Measurements from ENCODE around the gene FBRSL1. TPM values are rescaled to one million over a fixed set of nuclear protein-coding genes. Genes with fewer than 3 reads are reported as not detected.

The FBRSL1 gene
- polyA plus RNA-seq, 3 donors: 0.39 to 28.7 (median 0.74) TPM

- peaks cover 0 to 7% (median under 1%) of the 10 kb centered on the region in 7 donors for H3K9me3 Mint-ChIP-seq
- WGBS (ENCODE audit: insufficient coverage): 51% methylated on average over 9 of the region's 10 CpGs
- peaks cover 0 to 27% of the 10 kb centered on the region in 2 donors for H3K27me3 ChIP-seq (ENCODE audit: control insufficient read depth in 2 of 2, insufficient read depth in 2 of 2, low read length in 2 of 2)
- H3K4me3 Mint-ChIP-seq: no peak overlapping the region
- H3K27ac ChIP-seq (ENCODE audit: low read depth in 1 of 2, low read length in 2 of 2): no peak overlapping the region
- peaks cover 20 to 39% (median 26%) of the 10 kb centered on the region in 3 donors for H3K27me3 Mint-ChIP-seq (ENCODE audit: low read depth in 3 of 3)
- H3K36me3 Mint-ChIP-seq: no peaks in the 10 kb centered on the region
- no peaks in the 10 kb centered on the region for H3K36me3 ChIP-seq (replicated peaks in 1 of 2; ENCODE audit: control insufficient read depth in 1 of 2, insufficient read depth in 2 of 2, low read length in 2 of 2)
- H2AFZ ChIP-seq (ENCODE audit: insufficient read depth, low read depth, low read length, poor library complexity, severe bottlenecking): no peak overlapping the region
- H3K9me3 ChIP-seq (replicated peaks in 1 of 2; ENCODE audit: control insufficient read depth in 1 of 2, insufficient read depth in 1 of 2, low read length in 2 of 2): no peaks in the 10 kb centered on the region
- H4K20me1 ChIP-seq (ENCODE audit: insufficient read depth, low read length): no peaks in the 10 kb centered on the region
- intact Hi-C loops (cut with micrococcal nuclease): no loop called here
- H3K27ac Mint-ChIP-seq: no peak overlapping the region
- no peak for TF ChIP-seq CTCF (IDR thresholded peaks at IDR 0.05)
- no peaks in the 10 kb centered on the region for H3K4me1 Mint-ChIP-seq
- H3K79me2 ChIP-seq (ENCODE audit: insufficient read depth, low read length): no peaks in the 10 kb centered on the region
- no peak for DNase-seq
- H3K4me3 ChIP-seq (replicated peaks in 1 of 3; ENCODE audit: low read depth in 2 of 3, low read length in 3 of 3): no peak overlapping the region
- peaks cover 0 to 2% of the 10 kb centered on the region in 2 donors for H3K4me1 ChIP-seq (ENCODE audit: control insufficient read depth in 1 of 2, insufficient read depth in 2 of 2, low read length in 2 of 2)
- no peak overlapping the region for H3K9ac ChIP-seq (ENCODE audit: insufficient read depth, low read length, poor library complexity, severe bottlenecking)
- no peak overlapping the region for H3K4me2 ChIP-seq (replicated peaks; ENCODE audit: extremely low read depth, low read length, poor library complexity, severe bottlenecking)
Measured at GRCh38 chr12:132454933-132455418, 35.0 kb upstream of the FBRSL1 start.

- intact Hi-C loops (cut with micrococcal nuclease): no loop called here
- Mint-ChIP-seq H3K4me3 (peak overlapping the region in 1 of 2 donors; percentile 9), H3K27ac (peak overlapping the region in 1 of 7 donors; percentile 44), H3K36me3 (no peaks in the 10 kb centered on the region), H3K9me3 (peaks cover under 1 to 8% (median 5%) of the 10 kb centered on the region in 7 donors), H3K4me1 (no peaks in the 10 kb centered on the region), H3K27me3 (ENCODE audit: low read depth in 3 of 3) (peaks cover 20 to 35% (median 26%) of the 10 kb centered on the region in 3 donors)
- Histone ChIP-seq H3K9me3 (replicated peaks in 1 of 2; ENCODE audit: control insufficient read depth in 1 of 2, insufficient read depth in 1 of 2, low read length in 2 of 2) (peaks cover 0 to 5% of the 10 kb centered on the region in 2 donors), H3K4me1 (ENCODE audit: control insufficient read depth in 1 of 2, insufficient read depth in 2 of 2, low read length in 2 of 2) (peaks cover 0 to 2% of the 10 kb centered on the region in 2 donors), H3K4me2 (replicated peaks; ENCODE audit: extremely low read depth, low read length, poor library complexity, severe bottlenecking) (no peak overlapping the region), H2AFZ (ENCODE audit: insufficient read depth, low read depth, low read length, poor library complexity, severe bottlenecking) (no peak overlapping the region), H3K9ac (ENCODE audit: insufficient read depth, low read length, poor library complexity, severe bottlenecking) (no peak overlapping the region), H3K4me3 (replicated peaks in 1 of 3; ENCODE audit: low read depth in 2 of 3, low read length in 3 of 3) (no peak overlapping the region), H3K36me3 (replicated peaks in 1 of 2; ENCODE audit: control insufficient read depth in 1 of 2, insufficient read depth in 2 of 2, low read length in 2 of 2) (no peaks in the 10 kb centered on the region), H4K20me1 (ENCODE audit: insufficient read depth, low read length) (no peaks in the 10 kb centered on the region), H3K27ac (ENCODE audit: low read depth in 1 of 2, low read length in 2 of 2) (no peak overlapping the region), H3K79me2 (ENCODE audit: insufficient read depth, low read length) (no peaks in the 10 kb centered on the region), H3K27me3 (ENCODE audit: control insufficient read depth in 2 of 2, insufficient read depth in 2 of 2, low read length in 2 of 2) (peaks cover 0 to 21% of the 10 kb centered on the region in 2 donors)
- 92% methylated on average over 15 of the region's 15 CpGs for WGBS (ENCODE audit: insufficient coverage)
- DNase-seq: no peak
- no peak for TF ChIP-seq CTCF (IDR thresholded peaks at IDR 0.05)
Measured at GRCh38 chr12:132455565-132455964, 34.4 kb upstream of the FBRSL1 start.
